Neural progenitor cell (in vitro differentiated cells): Measurements from ENCODE around the gene TBC1D1. TPM values are rescaled to one million over a fixed set of nuclear protein-coding genes. Genes with fewer than 3 reads are reported as not detected.

ENCODE experiments used
- DNase-seq: peaks from one replicate; pipeline ENCODE4 v3.0.0-alpha.2; 2016; ENCODE audit warnings: low spot score
- H2AFZ ChIP-seq: fragments of 200-600 bp; sonication (generic); replicated peaks from 2 replicates; pipeline ENCODE4 v1.6.1; 2016; ENCODE audit warnings: antibody characterized with exemption
- H3F3A ChIP-seq: fragments of 200-600 bp; sonication (generic); 2 replicates; pipeline ENCODE4 v1.6.1; 2016; ENCODE audit warnings: antibody characterized with exemption, low read depth
- H3K27ac ChIP-seq: fragments of 200-600 bp; sonication (generic); 2 replicates; pipeline ENCODE4 v1.5.1; 2016; ENCODE audit warnings: mild to moderate bottlenecking
- H3K27me3 ChIP-seq: fragments of 200-600 bp; sonication (generic); 2 replicates; pipeline ENCODE4 v1.6.1; 2016; ENCODE audit warnings: mild to moderate bottlenecking, moderate library complexity
- H3K36me3 ChIP-seq: fragments of 200-600 bp; sonication (generic); 2 replicates; pipeline ENCODE4 v1.5.1; 2016
- H3K4me1 ChIP-seq: fragments of 200-600 bp; sonication (generic); 2 replicates; pipeline ENCODE4 v1.6.1; 2016; ENCODE audit warnings: mixed run types
- H3K4me2 ChIP-seq: fragments of 200-600 bp; sonication (generic); 2 replicates; pipeline ENCODE4 v1.6.1; 2016
- H3K4me3 ChIP-seq: fragments of 200-600 bp; sonication (generic); 2 replicates; pipeline ENCODE4 v1.5.1; 2016
- H3K79me2 ChIP-seq: fragments of 200-600 bp; sonication (generic); 2 replicates; pipeline ENCODE4 v1.6.1; 2016; ENCODE audit warnings: low read depth
- H3K9ac ChIP-seq: fragments of 200-600 bp; sonication (generic); 2 replicates; pipeline ENCODE4 v1.6.1; 2016
- H3K9me3 ChIP-seq: fragments of 200-600 bp; sonication (generic); 2 replicates; pipeline ENCODE4 v1.5.1; 2016; ENCODE audit warnings: low read depth
- H4K20me1 ChIP-seq: fragments of 200-600 bp; sonication (generic); 2 replicates; pipeline ENCODE4 v1.6.1; 2016; ENCODE audit warnings: low read depth
- H3K27ac Mint-ChIP-seq: 3 replicates; pipeline ENCODE4 v1.8.0; 2021; ENCODE audit warnings: mixed read lengths
- H3K27me3 Mint-ChIP-seq: 2 replicates; pipeline ENCODE4 v1.8.0; 2022; ENCODE audit warnings: low read depth, mild to moderate bottlenecking, inconsistent platforms, moderate library complexity, mixed read lengths; ENCODE audit not compliant: insufficient read depth
- H3K36me3 Mint-ChIP-seq: 3 replicates; pipeline ENCODE4 v1.8.0; 2021; ENCODE audit warnings: mixed read lengths
- H3K4me1 Mint-ChIP-seq: 3 replicates; pipeline ENCODE4 v1.8.0; 2021; ENCODE audit warnings: mixed read lengths
- H3K4me3 Mint-ChIP-seq: 3 replicates; pipeline ENCODE4 v1.8.0; 2021; ENCODE audit warnings: mild to moderate bottlenecking, moderate library complexity, mixed read lengths
- H3K9me3 Mint-ChIP-seq: 3 replicates; pipeline ENCODE4 v1.8.0; 2020; ENCODE audit warnings: mixed read lengths
- CTCF ChIP-seq: fragments of 200-600 bp; sonication (generic); IDR thresholded peaks from 2 replicates; pipeline ENCODE4 v1.5.1; 2017; ENCODE audit warnings: antibody characterized with exemption, mild to moderate bottlenecking
- EZH2 ChIP-seq: fragments of 200-600 bp; sonication (generic); IDR thresholded peaks from 2 replicates; pipeline ENCODE4 v1.6.1; 2017; ENCODE audit warnings: antibody characterized with exemption, mild to moderate bottlenecking, moderate library complexity
- EZH2phosphoT487 ChIP-seq: fragments of 200-600 bp; sonication (generic); IDR thresholded peaks from 2 replicates; pipeline ENCODE4 v1.6.1; 2017; ENCODE audit warnings: antibody characterized with exemption
- total RNA-seq: library from RNA; depleted of rRNA; stranded (reverse); fragments of >200 nt; gene quantifications from 2 replicates; pipeline ENCODE4 v1.2.3, GENCODE V29; 2015; ENCODE audit warnings: low replicate concordance

The TBC1D1 gene
- total RNA-seq, 1 donor from 2014 or later = 208 TPM

GRCh38 chr4:37960679-37961450, 70.0 kb downstream of the TBC1D1 start:
- H4K20me1 ChIP-seq = no peaks in the 10 kb centered on the region
- Mint-ChIP-seq H3K36me3 (no peaks in the 10 kb centered on the region), H3K9me3 (no peaks in the 10 kb centered on the region), H3K27me3 (no peaks in the 10 kb centered on the region), H3K27ac (no peak overlapping the region), H3K4me1 (no peaks in the 10 kb centered on the region), H3K4me3 (no peak overlapping the region)
- H3K27ac ChIP-seq = no peak overlapping the region
- H3F3A ChIP-seq = no peaks in the 10 kb centered on the region
- H3K36me3 ChIP-seq = no peaks in the 10 kb centered on the region
- H3K9ac ChIP-seq = no peak overlapping the region
- no peaks in the 10 kb centered on the region for H3K9me3 ChIP-seq
- no peak overlapping the region for H2AFZ ChIP-seq
- no peak overlapping the region for H3K4me3 ChIP-seq
- TF ChIP-seq EZH2phosphoT487 (no peak), CTCF (no peak)
- H3K4me1 ChIP-seq = no peaks in the 10 kb centered on the region
- H3K79me2 ChIP-seq = no peaks in the 10 kb centered on the region
- H3K27me3 ChIP-seq = no peaks in the 10 kb centered on the region
- no peak for DNase-seq
- H3K4me2 ChIP-seq = no peak overlapping the region

- H3K27me3 ChIP-seq = no peaks in the 10 kb centered on the region
- no peak overlapping the region for H3K4me2 ChIP-seq
- no peak overlapping the region for H3K27ac ChIP-seq
- no peaks in the 10 kb centered on the region for H3K36me3 ChIP-seq
- H3K4me3 ChIP-seq = no peak overlapping the region
- H3K9ac ChIP-seq = no peak overlapping the region
- no peaks in the 10 kb centered on the region for H3K4me1 ChIP-seq
- Mint-ChIP-seq H3K36me3 (no peaks in the 10 kb centered on the region), H3K27ac (no peak overlapping the region), H3K4me1 (no peaks in the 10 kb centered on the region), H3K9me3 (no peaks in the 10 kb centered on the region), H3K4me3 (no peak overlapping the region), H3K27me3 (no peaks in the 10 kb centered on the region)
- no peak for DNase-seq
- H3K9me3 ChIP-seq = no peaks in the 10 kb centered on the region
- TF ChIP-seq EZH2 = no peak
- TF ChIP-seq CTCF = no peak
- no peak for TF ChIP-seq EZH2phosphoT487
- H3K79me2 ChIP-seq = no peaks in the 10 kb centered on the region
- H3F3A ChIP-seq = no peaks in the 10 kb centered on the region
- H4K20me1 ChIP-seq = no peaks in the 10 kb centered on the region
- H2AFZ ChIP-seq = no peak overlapping the region
Observed at GRCh38 chr4:37964734-37965457, 74.0 kb downstream of the TBC1D1 start.

DNA sequence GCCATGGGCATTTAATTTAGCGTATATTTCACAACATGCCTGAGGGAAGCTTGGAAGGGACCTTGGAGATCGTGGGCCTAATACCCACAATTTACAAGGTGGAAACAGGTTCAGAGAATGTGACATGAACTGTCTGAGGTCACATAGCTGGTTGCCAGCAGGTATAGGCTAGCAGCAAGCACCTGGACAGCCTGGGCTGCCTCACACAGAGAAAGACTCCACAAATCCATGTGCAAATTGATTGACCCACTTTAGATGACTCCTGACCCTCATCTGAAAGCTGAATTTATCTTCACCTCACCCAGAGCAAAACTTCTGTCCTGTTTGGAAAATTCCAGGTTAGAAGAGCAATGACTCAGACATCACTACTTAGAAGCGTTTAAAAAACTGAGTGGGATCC, 75.2 kb downstream of the TBC1D1 start:
- Histone ChIP-seq H3K27me3 (no peaks in the 10 kb centered on the region), H3K4me3 (no peak overlapping the region), H3K4me2 (no peak overlapping the region), H3K27ac (no peak overlapping the region), H3K79me2 (no peaks in the 10 kb centered on the region), H3K4me1 (no peaks in the 10 kb centered on the region), H3K9ac (no peak overlapping the region), H4K20me1 (no peaks in the 10 kb centered on the region), H3K9me3 (no peaks in the 10 kb centered on the region), H2AFZ (no peak overlapping the region), H3K36me3 (no peaks in the 10 kb centered on the region), H3F3A (no peaks in the 10 kb centered on the region)
- H3K4me1 Mint-ChIP-seq = no peaks in the 10 kb centered on the region
- peaks cover 3% of the 10 kb centered on the region for H3K9me3 Mint-ChIP-seq
- TF ChIP-seq EZH2phosphoT487 (no peak), CTCF (no peak), EZH2 (no peak)
- H3K27ac Mint-ChIP-seq = no peak overlapping the region
- no peaks in the 10 kb centered on the region for H3K36me3 Mint-ChIP-seq
- no peaks in the 10 kb centered on the region for H3K27me3 Mint-ChIP-seq
- DNase-seq = no peak
- no peak overlapping the region for H3K4me3 Mint-ChIP-seq
